NCI-H1417 treated with DMSO at 0.1 percent for 48 hours (cell line): ENCODE measurements around the gene PCNT.

ENCODE experiments used
- DNase-seq: peaks from one replicate; lab custom pipeline; 2025; lab: John Stamatoyannopoulos, UW

Gene PCNT

DNA sequence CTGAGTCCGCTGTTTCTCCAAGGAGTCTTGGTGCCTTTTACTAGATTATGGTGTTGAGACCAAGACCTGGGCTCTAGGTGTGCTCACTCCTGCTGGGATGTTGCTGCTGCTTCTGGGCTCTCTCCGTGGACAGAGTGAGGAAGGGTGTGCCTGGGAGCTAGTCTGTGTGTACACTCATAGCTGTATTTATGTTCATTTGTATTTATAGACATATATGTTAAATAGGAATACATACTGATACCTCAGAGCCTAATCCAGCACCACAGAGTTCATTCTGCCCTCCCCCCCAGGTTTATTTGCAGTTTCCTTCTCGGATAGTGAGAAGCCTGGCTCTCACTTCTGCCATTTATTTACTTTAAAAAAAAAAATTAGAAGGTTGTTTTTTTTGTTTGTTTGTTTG, 12.6 kb downstream of the PCNT start:
- no peak for DNase-seq

DNA sequence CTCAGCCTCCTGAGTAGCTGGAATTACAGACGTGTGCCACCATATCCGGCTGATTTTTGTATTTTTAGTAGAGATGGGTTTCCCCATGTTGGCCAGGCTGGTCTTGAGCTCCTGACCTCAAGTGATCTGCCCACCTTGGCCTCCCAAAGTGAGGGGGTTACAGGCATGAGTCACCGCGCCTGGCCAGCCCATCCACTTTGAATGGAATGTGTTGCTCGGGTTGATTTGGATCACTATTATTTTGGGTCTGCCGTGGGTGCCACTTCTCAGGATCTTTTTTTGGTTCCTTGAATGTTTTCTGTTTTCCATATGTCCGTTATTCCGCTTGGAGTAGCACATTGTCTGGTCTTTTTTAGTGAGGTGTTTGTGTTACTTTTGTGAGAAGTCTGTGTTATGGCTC, 17.0 kb downstream of the PCNT start:
- DNase-seq = no peak

DNA sequence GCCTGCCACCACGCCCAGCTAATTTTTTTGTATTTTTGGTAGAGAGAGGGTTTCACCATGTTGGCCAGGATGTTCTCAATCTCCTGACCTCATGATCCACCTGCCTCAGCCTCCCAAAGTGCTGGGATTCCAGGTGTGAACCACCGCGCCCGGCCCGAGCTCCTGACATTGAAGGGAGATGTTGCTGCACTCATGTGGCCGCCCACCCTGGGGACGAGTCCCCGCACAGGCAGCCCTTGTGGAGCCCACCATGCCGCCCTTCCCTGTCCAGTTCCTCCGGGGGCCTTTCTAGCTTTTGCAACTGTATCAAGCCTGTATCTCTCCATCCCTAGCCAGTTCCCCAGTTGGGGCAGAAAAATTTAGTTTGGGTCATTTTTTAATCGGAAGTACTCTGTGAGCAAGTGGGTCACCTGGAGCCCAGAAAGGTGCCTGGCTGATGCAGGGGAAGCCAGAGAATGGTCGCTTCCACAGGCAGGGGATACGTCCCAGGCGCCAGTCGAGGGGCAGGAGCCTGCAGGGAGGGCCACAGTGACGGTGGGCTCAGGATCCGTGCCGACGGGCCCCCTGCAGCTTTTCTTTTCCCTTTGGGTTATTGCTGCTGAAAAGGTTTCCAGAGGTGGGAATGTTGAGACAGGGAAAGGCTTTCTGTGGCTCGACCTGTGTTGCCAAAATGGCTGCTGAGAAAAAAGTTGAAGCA, 20.4 kb downstream of the PCNT start:
- DNase-seq = no peak

DNA sequence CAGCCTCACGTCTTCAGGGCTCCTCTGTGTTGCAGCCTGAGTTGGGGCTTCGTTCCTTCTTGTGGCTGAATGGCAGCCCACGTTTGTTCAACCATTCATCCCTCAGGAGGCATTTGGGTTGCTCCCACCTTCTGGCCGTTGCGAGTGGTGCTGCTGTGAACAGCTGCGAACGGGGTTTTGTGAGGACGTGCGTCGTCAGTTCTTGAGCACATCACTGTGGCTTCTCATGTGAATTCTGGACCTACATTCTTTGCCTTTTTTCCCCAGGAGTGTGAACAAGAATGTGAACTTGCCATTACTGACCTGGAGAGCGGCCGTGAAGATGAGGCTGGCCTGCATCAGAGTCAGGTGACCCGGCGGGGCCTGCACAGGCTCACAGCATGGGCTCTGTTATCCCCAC, 21.9 kb downstream of the PCNT start:
- DNase-seq = no peak

DNA sequence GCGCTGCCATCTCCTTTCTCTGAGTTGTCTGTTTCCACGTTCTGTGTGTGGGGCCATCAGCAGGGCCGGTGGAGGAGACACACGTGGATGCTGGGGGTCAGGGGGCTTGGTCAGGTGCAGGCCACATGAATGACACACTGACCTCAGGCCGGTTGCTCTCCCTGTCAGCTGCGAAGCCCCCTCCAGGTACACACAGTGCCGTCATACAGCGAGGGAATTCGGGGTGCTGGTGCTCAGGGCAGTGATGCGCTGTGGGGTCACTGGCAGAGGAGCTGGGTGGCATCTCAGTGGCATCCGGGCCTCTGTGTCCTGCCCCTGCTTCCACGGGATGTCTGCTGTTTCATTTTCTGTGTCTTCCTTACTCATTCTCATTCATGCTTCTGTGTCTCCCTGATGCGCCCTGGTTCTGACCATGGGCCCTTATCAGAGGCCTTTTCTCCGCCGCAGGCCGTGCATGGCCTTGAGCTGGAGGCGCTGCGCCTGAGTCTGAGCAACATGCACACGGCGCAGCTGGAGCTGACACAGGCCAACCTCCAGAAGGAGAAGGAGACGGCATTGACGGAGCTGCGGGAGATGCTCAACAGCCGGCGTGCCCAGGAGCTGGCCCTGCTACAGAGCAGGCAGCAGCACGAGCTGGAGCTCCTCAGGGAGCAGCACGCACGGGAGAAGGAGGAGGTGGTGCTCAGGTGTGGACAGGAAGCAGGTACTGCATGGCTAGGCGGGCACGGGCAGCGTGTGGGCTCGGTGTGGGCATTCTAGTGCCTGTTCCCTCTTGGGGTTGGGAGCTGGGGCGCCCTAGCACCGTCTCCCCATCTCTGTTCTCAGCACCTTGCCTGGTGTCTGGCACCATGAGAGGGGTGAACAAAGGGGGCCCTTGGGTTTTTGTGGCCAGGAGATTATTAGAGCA, 22.6 kb downstream of the PCNT start:
- DNase-seq = no peak

DNA sequence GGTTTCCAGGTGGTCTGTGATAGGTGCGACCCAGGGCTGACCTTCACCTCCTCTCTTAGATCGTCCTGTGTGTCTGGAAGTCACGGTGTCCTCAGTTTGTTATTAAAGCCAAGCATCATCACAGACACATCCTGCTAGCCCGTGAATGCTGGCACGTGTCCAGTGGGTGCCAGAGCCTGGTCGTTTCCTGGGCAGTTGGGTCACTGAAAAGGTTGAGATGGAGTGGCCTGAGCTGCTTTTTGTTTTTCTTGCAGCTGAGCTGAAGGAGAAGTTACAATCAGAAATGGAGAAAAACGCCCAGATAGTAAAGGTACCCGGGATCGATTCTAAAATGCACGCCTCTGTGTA, 23.2 kb downstream of the PCNT start:
- DNase-seq = no peak

DNA sequence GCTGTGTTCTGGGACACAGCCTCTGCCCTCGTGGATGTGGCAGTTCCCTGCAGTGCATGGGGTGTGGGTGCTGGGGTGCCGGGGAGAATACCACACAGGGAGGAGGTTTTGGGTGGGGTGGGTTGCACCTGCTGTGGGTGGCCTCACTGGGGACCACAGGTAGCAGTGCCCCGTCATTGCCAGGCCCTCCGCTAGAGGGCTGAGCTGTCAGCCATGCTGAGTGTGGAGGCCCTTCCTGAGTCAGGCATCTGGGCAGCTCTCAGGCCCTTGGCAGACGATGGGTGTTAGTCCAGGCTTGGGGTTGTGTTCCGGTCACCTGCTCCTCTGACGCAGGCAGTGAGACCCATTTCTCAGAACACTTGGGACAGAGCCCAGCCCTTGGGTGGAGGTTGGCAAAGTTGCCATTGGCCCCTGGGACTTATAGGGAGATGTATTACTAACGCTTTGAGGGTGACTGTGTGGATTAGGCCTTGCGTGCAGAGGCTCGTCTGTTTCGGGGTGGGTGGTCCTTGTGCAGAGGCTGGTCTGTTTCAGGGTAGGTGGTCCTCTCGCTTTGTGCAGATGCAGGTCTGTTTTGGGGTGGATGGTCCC, 23.9 kb downstream of the PCNT start:
- DNase-seq = no peak

DNA sequence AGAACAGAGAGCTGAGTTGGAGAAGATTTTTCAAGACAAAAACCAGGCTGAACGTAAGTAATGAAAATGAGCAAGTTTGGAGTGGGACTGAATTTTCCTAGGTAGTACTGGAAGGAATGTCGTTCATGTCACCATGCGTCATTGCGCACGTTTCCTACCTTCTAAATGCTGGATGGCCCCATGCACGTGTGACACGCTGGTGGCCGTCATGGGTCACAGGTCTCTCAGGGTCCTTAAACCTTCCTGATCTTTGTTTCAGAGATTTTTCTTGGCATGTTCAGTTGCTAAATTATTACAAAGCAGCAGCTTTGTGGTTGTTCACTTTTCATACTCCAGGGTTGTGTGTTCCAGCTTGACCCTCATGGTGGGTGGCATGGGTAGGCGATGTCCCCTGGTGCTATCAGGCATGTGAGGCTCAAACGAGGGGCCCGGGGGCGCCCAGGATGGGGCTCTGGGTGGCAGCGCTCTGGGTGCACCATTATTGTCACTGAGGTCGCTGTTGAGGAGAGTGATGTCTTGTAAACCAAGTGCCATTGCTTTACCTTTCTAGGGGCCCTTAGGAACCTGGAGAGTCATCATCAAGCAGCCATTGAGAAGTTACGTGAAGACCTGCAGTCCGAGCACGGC, 25.3 kb downstream of the PCNT start:
- DNase-seq = no peak

DNA sequence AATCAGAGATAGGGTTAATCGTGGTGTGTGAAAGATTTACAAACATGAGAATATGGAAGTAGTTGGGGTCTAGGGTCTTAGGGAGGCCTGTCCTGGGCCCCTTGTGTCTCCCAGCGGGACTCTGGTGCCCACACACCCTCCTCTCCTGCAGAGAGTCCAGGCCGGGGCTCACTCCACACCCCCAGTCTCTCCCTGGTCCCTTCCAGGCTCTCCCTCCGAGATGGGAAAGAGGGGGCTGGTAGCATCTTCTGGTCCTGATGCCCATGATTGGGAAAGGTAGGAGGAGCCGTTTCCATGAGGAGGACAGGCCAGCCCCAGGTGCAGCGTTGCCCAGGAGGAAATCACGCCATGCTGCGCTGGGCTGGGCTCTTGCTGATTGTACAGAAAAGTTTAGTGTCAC, 26.6 kb downstream of the PCNT start:
- no peak for DNase-seq

DNA sequence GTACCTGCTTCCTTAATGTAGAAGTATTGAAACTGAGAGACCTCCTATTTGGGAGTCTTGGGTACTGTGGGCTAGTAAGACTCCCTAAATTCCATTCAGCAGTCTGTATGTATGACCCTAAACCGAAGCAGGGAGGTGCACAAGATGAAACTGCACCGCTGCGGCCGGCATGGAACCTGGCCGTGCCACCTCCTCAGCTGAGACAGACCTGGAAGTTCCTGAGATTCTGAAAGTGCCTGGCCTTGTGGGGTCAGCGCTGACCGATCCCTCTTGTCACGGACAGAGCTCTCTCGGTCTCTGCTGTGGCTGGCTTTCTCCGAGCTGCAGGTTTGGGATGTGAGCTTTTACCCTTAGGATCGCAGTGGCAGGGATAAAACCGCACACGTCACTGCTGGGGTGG, 27.0 kb downstream of the PCNT start:
- DNase-seq = no peak

DNA sequence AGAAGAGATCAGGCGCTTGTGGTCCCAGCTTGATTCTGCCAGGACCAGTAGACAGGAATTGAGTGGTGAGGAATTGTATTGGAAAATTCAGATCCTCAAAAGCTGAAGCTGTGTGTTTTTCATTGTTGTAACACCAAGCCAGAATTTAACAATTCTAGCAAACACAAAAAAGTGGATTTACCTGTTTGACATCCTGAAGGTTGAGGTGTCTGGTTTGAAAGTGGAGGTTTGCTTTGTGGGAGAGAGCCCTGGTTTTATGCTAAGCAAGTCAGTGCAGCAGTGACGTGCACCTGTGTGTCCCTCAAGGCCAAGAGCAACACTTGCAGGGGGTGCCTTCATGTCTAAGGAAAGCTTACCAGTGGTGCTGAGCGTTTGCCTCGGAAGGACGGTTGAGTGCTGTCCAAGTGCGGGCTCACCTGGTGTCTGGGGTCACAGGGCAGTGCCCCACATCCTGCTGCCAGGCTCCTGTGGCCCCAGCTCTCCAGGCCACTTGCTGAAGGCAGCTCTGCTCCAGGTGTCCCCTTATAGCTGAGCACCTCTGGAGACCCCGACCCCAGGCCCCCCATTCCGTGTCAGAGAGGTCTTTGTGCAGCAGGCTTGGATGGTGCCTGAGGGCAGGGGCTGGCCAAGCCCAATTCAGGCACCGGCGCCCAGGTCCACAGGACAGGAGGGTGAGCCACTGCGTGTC, 27.7 kb downstream of the PCNT start:
- DNase-seq = no peak

DNA sequence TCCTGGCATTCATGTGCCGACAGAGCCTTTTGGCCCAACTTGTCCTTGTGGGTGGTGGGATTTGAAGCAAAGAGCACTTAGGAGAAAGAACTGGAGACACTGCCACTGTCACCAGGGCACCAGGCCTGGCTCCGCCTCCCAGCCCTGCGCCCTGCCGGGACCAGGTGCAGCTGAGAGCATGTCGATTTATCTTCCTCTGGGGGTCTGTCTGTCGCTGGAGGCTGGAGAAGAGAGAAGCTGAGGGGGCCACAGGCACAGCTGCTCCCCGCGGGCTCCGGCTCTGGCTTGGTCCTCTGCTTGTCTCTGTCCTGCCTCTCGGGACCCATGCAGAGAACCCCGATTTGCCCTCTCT, 28.2 kb downstream of the PCNT start:
- no peak for DNase-seq

DNA sequence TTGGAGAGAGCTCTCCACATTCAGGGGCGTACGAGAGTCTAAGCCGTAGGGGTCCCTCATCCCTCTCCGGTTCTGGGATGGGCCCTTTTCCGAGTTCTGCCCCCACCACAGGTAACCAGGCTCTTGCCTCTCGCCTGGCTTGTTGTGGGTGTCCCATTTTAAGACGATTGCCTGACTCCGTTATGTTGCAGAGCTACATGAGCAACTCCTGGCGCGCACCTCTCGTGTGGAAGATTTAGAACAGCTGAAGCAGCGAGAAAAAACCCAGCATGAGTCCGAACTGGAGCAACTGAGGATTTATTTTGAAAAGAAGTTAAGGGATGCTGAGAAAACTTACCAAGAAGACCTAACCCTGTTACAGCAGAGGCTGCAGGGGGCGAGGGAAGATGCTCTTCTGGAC, 29.0 kb downstream of the PCNT start:
- no peak for DNase-seq

DNA sequence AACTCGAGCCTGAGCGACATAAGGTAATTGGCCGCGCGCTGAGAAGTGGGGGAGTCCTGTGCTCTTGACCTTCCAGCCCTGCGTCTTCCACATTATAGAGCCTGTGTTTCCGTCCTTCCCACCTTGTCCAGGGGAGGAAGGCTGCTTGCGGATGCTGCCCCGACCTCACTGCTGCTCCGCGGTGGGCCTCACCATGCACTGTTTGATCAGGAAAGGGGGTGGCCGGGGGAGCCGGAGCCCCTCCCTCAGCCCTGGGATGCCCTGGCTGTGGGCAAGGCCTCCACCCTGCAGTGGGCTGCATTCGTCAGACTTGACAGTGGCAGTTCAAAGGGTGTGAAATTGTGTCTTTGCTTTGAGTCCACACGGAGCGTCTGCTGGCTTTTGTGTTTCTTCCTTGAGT, 30.1 kb downstream of the PCNT start:
- DNase-seq = no peak

DNA sequence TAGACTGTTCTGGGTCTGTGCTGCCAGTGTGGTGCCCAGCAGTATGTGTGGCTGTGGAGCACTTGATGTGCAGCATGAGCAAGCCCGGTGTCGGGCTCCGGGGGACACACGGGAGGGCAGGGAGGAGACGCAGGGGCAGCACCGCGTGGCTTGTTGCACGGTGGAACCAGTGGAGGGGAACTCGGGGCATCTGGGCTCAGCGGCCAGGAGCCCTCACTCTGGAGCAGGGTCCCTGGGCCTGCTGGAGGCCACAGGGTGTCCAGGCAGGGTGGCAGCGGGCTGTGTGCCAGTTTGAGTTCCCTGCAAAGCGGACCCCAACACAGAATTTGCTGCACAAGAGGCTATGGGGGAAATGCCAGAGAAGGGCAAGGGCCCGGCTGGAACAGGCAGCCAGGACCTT, 30.6 kb downstream of the PCNT start:
- DNase-seq = no peak

DNA sequence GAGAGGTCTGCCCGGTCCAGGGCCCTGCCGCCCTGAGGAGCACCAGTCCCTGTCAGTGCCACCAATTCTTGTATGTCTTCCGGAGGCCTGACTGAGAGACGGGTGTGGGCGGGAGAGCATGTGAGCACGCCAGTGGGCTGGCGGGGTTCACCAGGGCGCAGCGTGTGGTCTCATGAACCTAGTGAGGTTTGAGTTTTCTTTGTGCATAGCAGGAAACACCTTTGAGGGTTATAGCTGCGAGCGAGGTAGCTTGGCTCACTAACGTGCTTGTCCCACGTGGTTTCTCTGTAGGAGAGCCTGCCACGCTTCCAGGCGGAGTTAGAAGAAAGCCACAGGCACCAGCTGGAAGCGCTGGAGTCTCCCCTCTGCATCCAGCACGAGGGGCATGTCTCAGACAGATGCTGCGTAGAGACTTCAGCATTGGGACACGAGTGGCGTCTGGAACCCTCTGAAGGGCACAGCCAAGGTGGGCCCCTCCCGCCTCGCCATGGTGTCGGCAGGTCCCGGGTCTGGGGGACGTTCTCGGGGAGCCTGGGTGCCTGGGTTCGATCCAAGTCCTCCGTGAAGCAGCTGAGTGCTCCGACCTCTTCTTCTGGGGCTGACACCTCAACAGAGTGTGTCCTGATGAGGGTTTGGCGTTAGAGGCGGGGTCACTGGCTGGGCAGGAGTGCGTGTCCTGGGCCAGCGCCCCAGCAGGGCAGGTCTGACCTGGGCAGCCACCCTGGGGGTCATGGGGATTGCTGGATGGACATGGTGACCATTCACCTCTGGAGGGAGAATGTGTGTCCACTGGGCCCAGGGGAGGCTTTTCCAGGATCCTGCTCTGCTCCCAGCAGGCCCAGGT, 31.4 kb downstream of the PCNT start:
- DNase-seq = no peak

DNA sequence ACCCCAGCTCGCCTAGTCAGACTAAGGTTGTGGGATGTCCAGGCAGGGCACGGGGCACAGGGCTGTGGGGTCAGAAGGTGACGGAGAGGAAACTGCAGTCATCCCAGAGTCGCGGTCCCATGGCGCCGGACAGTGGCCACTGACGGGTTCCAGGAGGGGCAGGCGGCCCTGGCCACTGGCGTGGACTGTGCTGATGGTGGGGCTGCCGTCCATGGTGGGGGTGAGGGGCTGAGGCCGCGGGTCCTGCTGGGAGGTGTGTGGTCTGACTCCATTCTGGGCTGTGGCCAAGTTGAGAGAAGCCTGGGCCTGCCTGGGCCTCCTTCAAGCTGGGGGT, 32.0 kb downstream of the PCNT start:
- no peak for DNase-seq

DNA sequence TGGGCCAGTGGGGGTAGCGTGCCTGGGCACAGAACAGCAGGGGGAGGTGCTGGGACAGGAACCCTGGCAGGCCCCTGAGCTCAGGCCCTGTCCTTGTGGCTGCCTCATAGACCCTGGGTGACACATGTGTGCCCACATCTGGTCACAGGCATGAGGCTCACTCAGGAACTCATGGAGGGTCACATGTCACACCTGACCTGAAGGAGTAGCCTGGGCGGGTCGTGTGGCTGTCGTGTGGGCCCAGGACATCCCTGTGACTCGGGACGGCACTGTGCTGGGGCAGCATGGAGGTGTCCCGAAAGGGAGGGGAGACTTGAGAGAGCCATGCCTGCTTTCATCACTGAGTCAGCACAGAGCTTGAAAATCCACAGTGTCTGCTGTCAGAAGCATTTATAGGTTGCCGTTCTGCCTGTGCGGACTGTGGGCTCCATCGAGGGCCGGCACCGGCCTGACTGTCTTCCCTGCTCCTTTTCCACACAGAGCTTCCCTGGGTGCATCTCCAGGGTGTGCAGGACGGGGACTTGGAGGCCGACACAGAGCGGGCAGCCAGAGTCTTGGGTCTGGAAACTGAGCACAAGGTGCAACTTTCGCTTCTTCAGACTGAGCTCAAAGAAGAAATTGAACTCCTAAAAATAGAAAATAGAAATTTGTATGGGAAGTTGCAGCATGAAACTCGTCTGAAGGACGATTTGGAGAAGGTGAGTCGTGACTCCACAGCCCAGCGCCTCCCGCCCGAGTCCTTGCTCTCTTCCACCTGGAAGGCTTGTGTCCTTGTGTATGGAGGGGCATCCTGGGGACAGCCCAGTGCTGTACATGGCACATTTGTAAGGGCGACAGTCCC, 32.8 kb downstream of the PCNT start:
- DNase-seq = no peak

DNA sequence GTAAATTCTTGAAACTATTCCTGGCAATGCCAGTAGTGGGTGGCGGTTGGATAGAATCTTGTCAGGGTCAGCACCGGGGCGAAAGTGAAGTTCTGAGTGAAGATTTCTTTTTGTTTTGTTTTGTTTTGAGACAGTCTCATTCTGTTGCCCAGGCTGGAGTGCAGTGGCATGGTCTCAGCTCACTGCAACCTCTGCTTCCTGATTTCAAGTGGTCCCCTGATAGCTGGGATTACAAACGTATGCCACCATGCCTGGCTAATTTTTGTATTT, 33.3 kb downstream of the PCNT start:
- no peak for DNase-seq

DNA sequence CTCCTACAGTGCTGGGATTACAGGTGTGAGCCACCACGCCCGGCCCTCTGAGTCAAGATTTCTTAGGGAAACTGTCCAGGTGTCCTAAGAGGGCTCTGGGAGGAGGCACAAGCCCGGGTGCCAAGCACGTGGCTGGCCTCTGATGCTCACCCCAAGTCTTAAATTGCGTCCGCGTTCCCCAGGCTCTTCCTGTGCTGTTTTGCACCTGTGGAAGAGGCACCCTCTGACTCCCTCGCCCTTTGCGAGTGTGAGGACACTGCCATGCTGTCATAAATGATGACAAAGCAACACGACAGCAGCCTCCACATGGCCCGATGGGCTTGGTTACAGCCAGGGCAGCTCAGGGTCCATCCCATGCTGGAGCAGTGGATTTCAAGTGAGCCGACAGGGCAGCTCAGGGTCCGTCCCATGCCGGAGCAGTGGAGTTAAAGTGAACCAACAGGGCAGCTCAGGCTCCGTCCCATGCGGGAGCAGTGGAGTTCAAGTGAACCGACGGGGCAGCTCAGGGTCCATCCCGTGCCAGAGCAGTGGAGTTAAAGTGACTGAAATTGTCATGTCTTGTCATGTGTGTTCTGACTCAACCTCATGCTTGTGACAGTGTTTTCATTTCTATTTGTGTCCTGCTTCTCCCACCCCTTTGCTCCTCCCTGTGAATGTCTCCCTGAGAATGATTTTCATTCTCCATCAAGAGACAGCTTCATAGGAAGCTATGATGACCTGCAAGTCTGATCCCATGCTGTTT, 33.9 kb downstream of the PCNT start:
- DNase-seq = no peak
